LNCAP (cell line): Measurements from ENCODE around the gene ZSCAN18.

Experiments used
- CTCF ChIP-seq: fragments of 450-650 bp; IDR thresholded peaks from 2 replicates; pipeline ENCODE4 v1.5.1; 2017; ENCODE audit warnings: mild to moderate bottlenecking

ZSCAN18 gene

GRCh38 chr19:58038688-58039204, 59.3 kb downstream of the ZSCAN18 start:
- no peak for TF ChIP-seq CTCF

GRCh38 chr19:58037927-58038687, 59.9 kb downstream of the ZSCAN18 start:
- TF ChIP-seq CTCF: no peak

- no peak for TF ChIP-seq CTCF
These were observed 62.2 kb downstream of the ZSCAN18 start for GRCh38 chr19:58035863-58036262.

- TF ChIP-seq CTCF: no peak
These were observed 63.6 kb downstream of the ZSCAN18 start for GRCh38 chr19:58034477-58034793.
